ENCODE results near the gene BASP1.

The BASP1 gene

GRCh38 chr5:17222664-17223063, 5.2 kb downstream of the BASP1 start:
- Histone ChIP-seq H3K4me1 (peaks cover 20% of the 10 kb centered on the region), H3K36me3 (peaks cover 28% of the 10 kb centered on the region), H3K27me3 (no peaks in the 10 kb centered on the region), H3K9me3 (no peaks in the 10 kb centered on the region), H3K4me3 (ENCODE audit: low read depth, low read length) (no peak overlapping the region)
- DNase-seq: no peak
- TF ChIP-seq, protein P1, sequence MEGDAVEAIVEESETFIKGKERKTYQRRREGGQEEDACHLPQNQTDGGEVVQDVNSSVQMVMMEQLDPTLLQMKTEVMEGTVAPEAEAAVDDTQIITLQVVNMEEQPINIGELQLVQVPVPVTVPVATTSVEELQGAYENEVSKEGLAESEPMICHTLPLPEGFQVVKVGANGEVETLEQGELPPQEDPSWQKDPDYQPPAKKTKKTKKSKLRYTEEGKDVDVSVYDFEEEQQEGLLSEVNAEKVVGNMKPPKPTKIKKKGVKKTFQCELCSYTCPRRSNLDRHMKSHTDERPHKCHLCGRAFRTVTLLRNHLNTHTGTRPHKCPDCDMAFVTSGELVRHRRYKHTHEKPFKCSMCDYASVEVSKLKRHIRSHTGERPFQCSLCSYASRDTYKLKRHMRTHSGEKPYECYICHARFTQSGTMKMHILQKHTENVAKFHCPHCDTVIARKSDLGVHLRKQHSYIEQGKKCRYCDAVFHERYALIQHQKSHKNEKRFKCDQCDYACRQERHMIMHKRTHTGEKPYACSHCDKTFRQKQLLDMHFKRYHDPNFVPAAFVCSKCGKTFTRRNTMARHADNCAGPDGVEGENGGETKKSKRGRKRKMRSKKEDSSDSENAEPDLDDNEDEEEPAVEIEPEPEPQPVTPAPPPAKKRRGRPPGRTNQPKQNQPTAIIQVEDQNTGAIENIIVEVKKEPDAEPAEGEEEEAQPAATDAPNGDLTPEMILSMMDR (IDR thresholded peaks at IDR 0.05; ENCODE audit: low read depth, low read length): no peak

DNA sequence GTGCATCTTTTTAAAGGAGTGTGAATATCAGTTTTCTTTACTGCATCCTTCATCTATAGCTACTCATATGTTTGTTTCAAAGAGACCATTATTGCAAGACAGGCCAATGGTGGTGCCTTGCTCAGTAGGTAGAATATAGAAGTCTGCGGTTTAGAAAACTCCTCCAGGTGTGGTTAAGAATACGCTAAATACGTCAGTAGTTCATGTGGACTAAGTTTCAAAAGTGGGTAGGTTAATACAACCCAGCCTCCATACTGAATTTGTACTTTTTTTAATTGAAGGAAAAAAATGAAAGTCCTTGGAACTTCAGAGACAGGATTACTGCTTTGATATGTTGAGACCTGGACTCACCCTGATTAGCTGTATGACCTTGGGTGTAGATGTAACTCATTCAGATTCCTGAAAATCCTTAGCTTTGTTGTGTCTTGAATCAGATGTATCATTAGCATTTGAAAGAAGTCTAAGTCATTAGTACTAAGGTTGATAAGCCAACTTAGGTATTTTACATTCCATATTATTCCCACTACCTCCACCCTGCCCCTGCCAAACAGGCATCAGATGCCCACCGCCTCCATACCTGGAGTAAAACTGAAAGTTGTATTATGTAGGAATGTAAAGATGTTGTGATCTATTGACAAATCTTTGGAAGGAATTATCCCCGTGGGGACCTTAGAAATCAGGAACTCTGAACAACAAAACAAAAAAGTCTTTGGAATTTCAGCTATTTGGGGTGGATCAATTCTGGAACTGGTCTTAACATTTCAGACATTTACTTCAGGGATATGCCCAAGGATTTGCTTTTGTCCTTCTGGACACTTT, 6.1 kb downstream of the BASP1 start:
- DNase-seq: no peak
- Histone ChIP-seq H3K36me3 (peaks cover 36% of the 10 kb centered on the region), H3K27me3 (no peaks in the 10 kb centered on the region), H3K4me3 (ENCODE audit: low read depth, low read length) (no peak overlapping the region), H3K9me3 (no peaks in the 10 kb centered on the region), H3K4me1 (peaks cover 20% of the 10 kb centered on the region)
- TF ChIP-seq, protein P1 (IDR thresholded peaks at IDR 0.05; ENCODE audit: low read depth, low read length): no peak

- Histone ChIP-seq H3K27me3 (no peaks in the 10 kb centered on the region), H3K4me3 (ENCODE audit: low read depth, low read length) (no peak overlapping the region), H3K9me3 (no peaks in the 10 kb centered on the region), H3K36me3 (peaks cover 41% of the 10 kb centered on the region), H3K4me1 (peaks cover 19% of the 10 kb centered on the region)
- no peak for DNase-seq
- TF ChIP-seq, protein P1 (IDR thresholded peaks at IDR 0.05; ENCODE audit: low read depth, low read length): no peak
These were observed 7.6 kb downstream of the BASP1 start for GRCh38 chr5:17224858-17225511.

DNA sequence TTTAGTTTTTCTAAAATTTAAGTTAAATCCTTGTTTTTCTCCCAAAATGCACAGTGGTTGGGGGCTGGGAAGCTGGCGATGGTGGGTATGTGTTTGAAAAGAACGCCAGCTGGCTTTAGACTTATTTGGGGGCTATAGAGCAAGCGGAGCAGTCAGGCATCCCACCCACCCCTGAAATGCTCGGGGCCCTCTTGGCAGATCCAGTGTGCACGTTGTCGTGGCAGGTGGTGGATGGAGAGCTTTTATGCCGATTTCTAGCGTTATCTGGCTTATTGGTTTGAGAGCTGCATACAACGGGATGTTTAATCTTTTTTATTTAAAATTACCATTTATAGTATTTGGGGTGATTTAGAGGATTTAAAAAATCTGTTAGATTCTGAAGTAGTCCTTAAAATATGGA, 8.1 kb downstream of the BASP1 start:
- DNase-seq: no peak
- H3K4me3 ChIP-seq (ENCODE audit: low read depth, low read length): no peak overlapping the region
- H3K4me1 ChIP-seq: peaks cover 14% of the 10 kb centered on the region
- TF ChIP-seq, protein P1 (IDR thresholded peaks at IDR 0.05; ENCODE audit: low read depth, low read length): no peak
- H3K27me3 ChIP-seq: no peaks in the 10 kb centered on the region
- H3K9me3 ChIP-seq: no peaks in the 10 kb centered on the region
- H3K36me3 ChIP-seq: peaks cover 47% of the 10 kb centered on the region

GRCh38 chr5:17227868-17228267, 10.4 kb downstream of the BASP1 start:
- Histone ChIP-seq H3K4me3 (ENCODE audit: low read depth, low read length) (no peak overlapping the region), H3K27me3 (no peaks in the 10 kb centered on the region), H3K4me1 (peaks cover 11% of the 10 kb centered on the region), H3K9me3 (no peaks in the 10 kb centered on the region), H3K36me3 (peaks cover 58% of the 10 kb centered on the region)
- TF ChIP-seq, protein P1 (IDR thresholded peaks at IDR 0.05; ENCODE audit: low read depth, low read length): no peak
- DNase-seq: no peak

GRCh38 chr5:17228821-17229291, 11.4 kb downstream of the BASP1 start:
- Histone ChIP-seq H3K27me3 (no peaks in the 10 kb centered on the region), H3K36me3 (peaks cover 50% of the 10 kb centered on the region), H3K9me3 (no peaks in the 10 kb centered on the region), H3K4me1 (peaks cover 11% of the 10 kb centered on the region), H3K4me3 (ENCODE audit: low read depth, low read length) (no peak overlapping the region)
- TF ChIP-seq, protein P1 (IDR thresholded peaks at IDR 0.05; ENCODE audit: low read depth, low read length): no peak
- no peak for DNase-seq
